Ascending aorta (tissue), 2 donors: ENCODE measurements around the gene ATRX. TPM values are rescaled to one million over a fixed set of nuclear protein-coding genes. Genes with fewer than 3 reads are reported as not detected.
"Not testable (repeated sequence)": the region's sequence is repeated elsewhere in the genome, so short reads cannot be mapped to it uniquely, and the experiment has no call there.

ENCODE experiments used
- DNase-seq, 2 donors: peaks; one replicate each; pipeline ENCODE4 v3.0.0-alpha.2; 2019; ENCODE audit warnings: low spot score in 2 of 2
- H3K27ac ChIP-seq, 2 donors: fragments of 200-600 bp; sonication (generic); one replicate each; pipeline ENCODE4 v1.5.1; 2016 to 2017; ENCODE audit warnings: mild to moderate bottlenecking in 1 of 2
- H3K27me3 ChIP-seq: fragments of 200-600 bp; sonication (generic); one replicate; pipeline ENCODE4 v1.5.1; 2017
- H3K36me3 ChIP-seq, 2 donors: fragments of 200-600 bp; sonication (generic); one replicate each; pipeline ENCODE4 v1.5.1; 2016
- H3K4me1 ChIP-seq, 2 donors: fragments of 200-600 bp; sonication (generic); one replicate each; pipeline ENCODE4 v1.5.1; 2016 to 2017; ENCODE audit warnings: mild to moderate bottlenecking in 1 of 2
- H3K4me3 ChIP-seq, 2 donors: fragments of 200-600 bp; sonication (generic); one replicate each; pipeline ENCODE4 v1.5.1; 2016 to 2017; ENCODE audit warnings: mild to moderate bottlenecking in 1 of 2
- H3K9me3 ChIP-seq, 2 donors: fragments of 200-600 bp; sonication (generic); one replicate each; pipeline ENCODE4 v1.5.1; 2016
- intact Hi-C: fragments of 100-400 bp; cut with DNase I; formaldehyde crosslinking; loops from one replicate; pipeline ENCODE4 v1.15.1; 2023
- total RNA-seq: library from RNA; depleted of rRNA; stranded (reverse); fragments of >200 nt; gene quantifications from one replicate; pipeline ENCODE4 v1.1.0, GENCODE V29; 2016
- TF ChIP-seq, protein P1 (sequence below), 3 experiments: fragments of 200-600 bp in 2 of 3; fragments of 450-650 bp in 1 of 3; sonication (generic) in 2 of 3; IDR thresholded peaks; one replicate each; pipeline ENCODE4 v1.5.1; 2016 to 2019; ENCODE audit warnings: antibody characterized with exemption in 3 of 3, mild to moderate bottlenecking in 1 of 3, moderate library complexity in 1 of 3

Gene ATRX
- total RNA-seq, 1 donor from 2014 or later = 117 TPM

DNA sequence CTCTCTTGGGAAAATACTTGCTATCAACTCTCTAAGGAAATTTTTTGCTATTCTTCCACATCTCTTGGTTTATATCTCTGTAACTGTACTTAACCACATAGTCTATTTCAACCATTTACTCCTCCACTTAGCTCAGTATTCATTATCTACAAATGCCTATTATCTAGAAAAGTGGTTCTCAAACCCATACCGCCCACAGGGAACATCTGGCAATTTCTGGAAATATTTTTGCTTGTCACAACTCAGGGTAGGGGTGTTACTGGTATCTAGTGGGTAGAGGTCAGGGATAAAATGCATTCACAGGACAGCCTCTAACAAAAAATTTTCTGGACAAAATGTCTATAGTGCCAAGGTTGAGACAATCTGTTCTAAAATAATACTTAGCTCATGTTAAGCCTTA is 14.4 kb downstream of the ATRX start:
- H3K4me3 ChIP-seq = no peak overlapping the region
- no peaks in the 10 kb centered on the region for H3K27me3 ChIP-seq
- no peaks in the 10 kb centered on the region for H3K4me1 ChIP-seq
- no peaks in the 10 kb centered on the region for H3K9me3 ChIP-seq
- no peak overlapping the region for H3K27ac ChIP-seq
- intact Hi-C loops = no loop called here
- TF ChIP-seq, protein P1, sequence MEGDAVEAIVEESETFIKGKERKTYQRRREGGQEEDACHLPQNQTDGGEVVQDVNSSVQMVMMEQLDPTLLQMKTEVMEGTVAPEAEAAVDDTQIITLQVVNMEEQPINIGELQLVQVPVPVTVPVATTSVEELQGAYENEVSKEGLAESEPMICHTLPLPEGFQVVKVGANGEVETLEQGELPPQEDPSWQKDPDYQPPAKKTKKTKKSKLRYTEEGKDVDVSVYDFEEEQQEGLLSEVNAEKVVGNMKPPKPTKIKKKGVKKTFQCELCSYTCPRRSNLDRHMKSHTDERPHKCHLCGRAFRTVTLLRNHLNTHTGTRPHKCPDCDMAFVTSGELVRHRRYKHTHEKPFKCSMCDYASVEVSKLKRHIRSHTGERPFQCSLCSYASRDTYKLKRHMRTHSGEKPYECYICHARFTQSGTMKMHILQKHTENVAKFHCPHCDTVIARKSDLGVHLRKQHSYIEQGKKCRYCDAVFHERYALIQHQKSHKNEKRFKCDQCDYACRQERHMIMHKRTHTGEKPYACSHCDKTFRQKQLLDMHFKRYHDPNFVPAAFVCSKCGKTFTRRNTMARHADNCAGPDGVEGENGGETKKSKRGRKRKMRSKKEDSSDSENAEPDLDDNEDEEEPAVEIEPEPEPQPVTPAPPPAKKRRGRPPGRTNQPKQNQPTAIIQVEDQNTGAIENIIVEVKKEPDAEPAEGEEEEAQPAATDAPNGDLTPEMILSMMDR (IDR thresholded peaks at IDR 0.05) = no peak
- no peaks in the 10 kb centered on the region for H3K36me3 ChIP-seq
- DNase-seq = no peak

- no peak for DNase-seq
- intact Hi-C loops = no loop called here
- no peaks in the 10 kb centered on the region for H3K4me1 ChIP-seq
- TF ChIP-seq, protein P1 (IDR thresholded peaks at IDR 0.05) = no peak
- H3K27me3 ChIP-seq = no peaks in the 10 kb centered on the region
- no peak overlapping the region for H3K4me3 ChIP-seq
- no peaks in the 10 kb centered on the region for H3K36me3 ChIP-seq
- H3K9me3 ChIP-seq = no peaks in the 10 kb centered on the region
- no peak overlapping the region for H3K27ac ChIP-seq
These were observed 17.2 kb downstream of the ATRX start for GRCh38 chrX:77768787-77769186.

- H3K9me3 ChIP-seq, H3K4me1 ChIP-seq, DNase-seq, H3K4me3 ChIP-seq, H3K27ac ChIP-seq, H3K27me3 ChIP-seq, intact Hi-C loops, H3K36me3 ChIP-seq: not testable (repeated sequence)
These were observed 19.8 kb downstream of the ATRX start for GRCh38 chrX:77766212-77766611.

DNA sequence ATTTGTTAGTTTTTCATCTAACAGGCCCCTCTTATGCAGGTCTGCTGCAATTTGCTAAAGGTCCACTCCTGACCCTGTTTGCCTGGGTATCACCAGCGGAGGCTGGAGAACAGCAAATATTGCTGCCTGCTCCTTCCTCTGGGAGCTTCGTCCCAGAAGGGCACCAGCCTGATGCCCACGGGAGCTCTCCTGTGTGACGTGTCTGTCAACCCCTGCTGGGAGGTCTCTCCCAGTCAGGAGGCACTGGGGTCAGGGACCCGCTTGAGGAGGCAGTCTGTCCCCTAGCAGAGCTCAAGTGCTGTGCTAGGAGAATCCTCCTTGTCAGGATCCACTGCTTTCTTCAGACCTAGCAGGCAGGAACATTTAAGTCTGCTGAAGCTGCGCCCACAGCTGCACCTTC is 30.5 kb downstream of the ATRX start:
- H3K36me3 ChIP-seq = no peaks in the 10 kb centered on the region
- H3K4me3 ChIP-seq = no peak overlapping the region
- TF ChIP-seq, protein P1 (IDR thresholded peaks at IDR 0.05) = no peak
- H3K27me3 ChIP-seq = no peaks in the 10 kb centered on the region
- H3K9me3 ChIP-seq = peaks cover 0 to 9% of the 10 kb centered on the region in 2 donors
- no peak overlapping the region for H3K27ac ChIP-seq
- DNase-seq = no peak
- no peaks in the 10 kb centered on the region for H3K4me1 ChIP-seq
- intact Hi-C loops = no loop called here

DNA sequence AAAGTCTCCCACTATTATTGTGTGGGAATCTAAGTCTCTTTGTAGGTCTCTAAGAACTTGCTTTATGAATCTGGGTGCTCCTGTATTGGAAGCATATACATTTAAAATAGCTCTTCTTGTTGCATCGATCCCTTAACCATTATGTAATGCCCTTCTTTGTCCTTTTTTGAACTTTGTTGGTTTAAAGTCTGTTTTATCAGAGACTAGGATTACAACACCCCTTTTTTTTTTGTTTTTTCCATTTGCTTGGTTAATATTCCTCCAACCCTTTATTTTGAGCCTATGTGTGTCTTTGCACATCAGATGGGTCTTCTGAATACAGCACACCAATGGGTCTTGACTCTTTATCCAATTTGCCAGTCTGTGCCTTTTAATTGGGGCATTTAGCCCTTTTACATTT is 32.1 kb downstream of the ATRX start:
- DNase-seq, intact Hi-C loops, H3K27ac ChIP-seq, H3K27me3 ChIP-seq, H3K4me3 ChIP-seq, H3K36me3 ChIP-seq, H3K4me1 ChIP-seq, H3K9me3 ChIP-seq: not testable (repeated sequence)

DNA sequence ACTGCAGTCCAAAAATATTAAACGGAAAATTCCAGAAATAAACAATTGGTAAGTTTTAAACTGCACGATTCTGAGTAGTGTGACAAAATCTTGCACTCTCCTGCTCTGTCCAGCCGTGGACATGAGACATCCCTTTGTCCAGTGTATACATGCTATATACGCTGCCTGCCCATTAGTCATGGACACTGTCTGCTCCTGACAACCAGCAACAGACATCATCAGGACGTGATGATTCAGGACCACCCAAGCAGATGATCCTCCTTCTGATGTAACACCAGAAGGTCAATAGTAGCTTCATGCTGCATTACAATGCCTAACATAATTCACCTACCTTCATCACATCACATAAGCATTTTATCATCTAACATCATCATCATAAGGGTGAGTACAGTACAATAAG is 36.3 kb downstream of the ATRX start:
- no peaks in the 10 kb centered on the region for H3K27me3 ChIP-seq
- H3K9me3 ChIP-seq = peaks cover 0 to 9% of the 10 kb centered on the region in 2 donors
- H3K4me3 ChIP-seq = no peak overlapping the region
- no peak for DNase-seq
- intact Hi-C loops = no loop called here
- TF ChIP-seq, protein P1 (IDR thresholded peaks at IDR 0.05) = no peak
- H3K4me1 ChIP-seq = no peaks in the 10 kb centered on the region
- no peaks in the 10 kb centered on the region for H3K36me3 ChIP-seq
- no peak overlapping the region for H3K27ac ChIP-seq

GRCh38 chrX:77743720-77744119 is 42.3 kb downstream of the ATRX start:
- Histone ChIP-seq H3K27ac (peak overlapping the region in 1 of 2 donors; percentile 39), H3K4me1 (no peaks in the 10 kb centered on the region), H3K9me3 (no peaks in the 10 kb centered on the region), H3K36me3 (no peaks in the 10 kb centered on the region), H3K4me3 (no peak overlapping the region), H3K27me3 (no peaks in the 10 kb centered on the region)
- intact Hi-C loops = no loop called here
- DNase-seq = no peak
- TF ChIP-seq, protein P1 (IDR thresholded peaks at IDR 0.05) = no peak
